CD4-positive, alpha-beta T cell (primary cell): ENCODE results near the gene IL5RA. TPM values are rescaled to one million over a fixed set of nuclear protein-coding genes. Genes with fewer than 3 reads are reported as not detected.

Source experiments
- ATAC-seq: fragments of 200-7000 bp; cut with Tn5 transposase; one replicate; pipeline ENCODE4 v1.10.0; 2022; ENCODE audit warnings: mild to moderate bottlenecking; ENCODE audit not compliant: poor library complexity
- CTCF ChIA-PET: fragments of 350-600 bp; sonication (Branson Sonifier 250); formaldehyde crosslinking; loops from one replicate; lab custom pipeline; 2021; ENCODE audit warnings: antibody characterized with exemption, inconsistent platforms; lab: Charles Lee
- POLR2A ChIA-PET: fragments of 350-600 bp; sonication (Branson Sonifier 250); formaldehyde crosslinking; loops from one replicate; lab custom pipeline; 2021; ENCODE audit warnings: antibody characterized with exemption, inconsistent platforms; lab: Charles Lee
- DNase-seq, 14 experiments: peaks; one replicate each; pipeline ENCODE4 v3.0.0-alpha.2; 2013 to 2020; ENCODE audit warnings: mixed read lengths in 2 of 14
- H3K27ac ChIP-seq, 2 donors: one replicate each; pipeline versions ENCODE4 v1.5.1 to v1.7.0; 2013; ENCODE audit warnings: low read length in 2 of 2, low read depth in 1 of 2, mild to moderate bottlenecking in 1 of 2
- H3K27me3 ChIP-seq, 2 experiments: 1 replicate in 1 of 2; 2 replicates in 1 of 2; pipeline versions ENCODE4 v1.6.1 to v1.7.0; 2013; ENCODE audit warnings: low read length in 2 of 2, control low read depth in 1 of 2, mild to moderate bottlenecking in 1 of 2, moderate library complexity in 1 of 2; ENCODE audit not compliant: insufficient read depth in 2 of 2, control insufficient read depth in 1 of 2
- H3K36me3 ChIP-seq: one replicate; pipeline ENCODE4 v1.6.1; 2013; ENCODE audit warnings: low read length, control low read depth; ENCODE audit not compliant: insufficient read depth
- H3K4me1 ChIP-seq: one replicate; pipeline ENCODE4 v1.6.1; 2013; ENCODE audit warnings: low read length, control low read depth; ENCODE audit not compliant: insufficient read depth
- H3K4me3 ChIP-seq: one replicate; pipeline ENCODE4 v1.5.1; 2013; ENCODE audit warnings: mild to moderate bottlenecking, low read length, moderate library complexity
- H3K9me3 ChIP-seq, 2 experiments: 1 replicate in 1 of 2; 2 replicates in 1 of 2; pipeline versions ENCODE4 v1.6.1 to v1.7.0; 2013; ENCODE audit warnings: low read length in 2 of 2, mild to moderate bottlenecking in 2 of 2, control low read depth in 1 of 2, moderate library complexity in 1 of 2; ENCODE audit not compliant: control insufficient read depth in 1 of 2, insufficient read depth in 1 of 2
- H3K27ac Mint-ChIP-seq: one replicate; pipeline ENCODE4 v1.8.0; 2020; ENCODE audit warnings: mixed read lengths
- H3K27me3 Mint-ChIP-seq: one replicate; pipeline ENCODE4 v1.8.0; 2021; ENCODE audit warnings: mixed read lengths
- H3K36me3 Mint-ChIP-seq: one replicate; pipeline ENCODE4 v1.8.0; 2021; ENCODE audit warnings: low read depth, mixed read lengths
- H3K4me1 Mint-ChIP-seq: one replicate; pipeline ENCODE4 v1.8.0; 2021; ENCODE audit warnings: low read depth, mixed read lengths
- H3K4me3 Mint-ChIP-seq: one replicate; pipeline ENCODE4 v1.8.0; 2020; ENCODE audit warnings: mild to moderate bottlenecking, mixed read lengths
- H3K9me3 Mint-ChIP-seq: one replicate; pipeline ENCODE4 v1.8.0; 2020; ENCODE audit warnings: mixed read lengths
- CTCF ChIP-seq: fragments of 200-600 bp; IDR thresholded peaks from one replicate; pipeline ENCODE4 v1.8.0; 2022; ENCODE audit warnings: antibody characterized with exemption, mild to moderate bottlenecking
- intact Hi-C, 2 experiments: fragments of 100-400 bp; cut with DNase I in 1 of 2; cut with micrococcal nuclease in 1 of 2; formaldehyde crosslinking; loops; one replicate each; pipeline versions ENCODE4 v1.15.1 to v1.9.0; 2023 to 2025; cut with DNase I, micrococcal nuclease
- total RNA-seq, 174 experiments: library from RNA in 2 of 174; stranded (reverse) in 2 of 174; gene quantifications; one replicate each; pipeline ENCODE4 v1.2.3 and lab custom pipeline; 2021 to 2026

The IL5RA gene
- total RNA-seq, 2 experiments from 2014 or later: 0.59 to 0.99 TPM

GRCh38 chr3:3081381-3082233, 28.6 kb downstream of the IL5RA start:
- intact Hi-C loops: no loop called here
- TF ChIP-seq CTCF: no peak
- peaks cover 0 to 2% of the 10 kb centered on the region in 2 experiments for H3K27me3 ChIP-seq
- ChIA-PET POLR2A (no interaction called here), CTCF (no interaction called here)
- ATAC-seq (no peak), DNase-seq (no peak)
- no peak overlapping the region for H3K4me3 Mint-ChIP-seq
- no peaks in the 10 kb centered on the region for H3K36me3 Mint-ChIP-seq
- H3K9me3 ChIP-seq: no peaks in the 10 kb centered on the region
- H3K4me1 ChIP-seq: no peaks in the 10 kb centered on the region
- peaks cover 6% of the 10 kb centered on the region for H3K27me3 Mint-ChIP-seq
- no peak overlapping the region for H3K4me3 ChIP-seq
- no peak overlapping the region for H3K27ac Mint-ChIP-seq
- no peak overlapping the region for H3K27ac ChIP-seq
- H3K4me1 Mint-ChIP-seq: no peaks in the 10 kb centered on the region
- H3K36me3 ChIP-seq: no peaks in the 10 kb centered on the region
- H3K9me3 Mint-ChIP-seq: no peaks in the 10 kb centered on the region

GRCh38 chr3:3080309-3080708, 29.9 kb downstream of the IL5RA start:
- H3K27ac Mint-ChIP-seq: no peak overlapping the region
- no peaks in the 10 kb centered on the region for H3K9me3 Mint-ChIP-seq
- POLR2A ChIA-PET: no interaction called here
- TF ChIP-seq CTCF: no peak
- H3K27me3 ChIP-seq: peaks cover 0 to 2% of the 10 kb centered on the region in 2 experiments
- DNase-seq (no peak), ATAC-seq (no peak)
- intact Hi-C loops: no loop called here
- CTCF ChIA-PET: no interaction called here
- H3K4me1 ChIP-seq: no peaks in the 10 kb centered on the region
- H3K4me3 Mint-ChIP-seq: no peak overlapping the region
- H3K36me3 ChIP-seq: no peaks in the 10 kb centered on the region
- H3K4me3 ChIP-seq: no peak overlapping the region
- H3K36me3 Mint-ChIP-seq: no peaks in the 10 kb centered on the region
- H3K4me1 Mint-ChIP-seq: no peaks in the 10 kb centered on the region
- H3K27ac ChIP-seq: no peak overlapping the region
- no peaks in the 10 kb centered on the region for H3K9me3 ChIP-seq
- peaks cover 6% of the 10 kb centered on the region for H3K27me3 Mint-ChIP-seq

GRCh38 chr3:3074551-3075257, 35.5 kb downstream of the IL5RA start:
- H3K9me3 Mint-ChIP-seq: no peaks in the 10 kb centered on the region
- ChIA-PET POLR2A (no interaction called here), CTCF (no interaction called here)
- peaks cover 6% of the 10 kb centered on the region for H3K27me3 Mint-ChIP-seq
- no peaks in the 10 kb centered on the region for H3K36me3 ChIP-seq
- no peak overlapping the region for H3K27ac Mint-ChIP-seq
- H3K27ac ChIP-seq: no peak overlapping the region
- no peaks in the 10 kb centered on the region for H3K4me1 ChIP-seq
- TF ChIP-seq CTCF: no peak
- H3K9me3 ChIP-seq: no peaks in the 10 kb centered on the region
- intact Hi-C loops: loop anchor here in 1 of 2 experiments (2.0 kb wide), 1 partner anchor 26 kb away; no protein-coding TSS in a partner anchor
- ATAC-seq (no peak), DNase-seq (no peak)
- H3K36me3 Mint-ChIP-seq: no peaks in the 10 kb centered on the region
- no peaks in the 10 kb centered on the region for H3K4me1 Mint-ChIP-seq
- H3K4me3 Mint-ChIP-seq: no peak overlapping the region
- H3K27me3 ChIP-seq: peaks cover 0 to 2% of the 10 kb centered on the region in 2 experiments
- no peak overlapping the region for H3K4me3 ChIP-seq
